ENCODE data around the gene SLC1A5.

SLC1A5 gene

GRCh38 chr19:46755853-46756543, 32.4 kb downstream of the SLC1A5 start:
- ATAC-seq (replicated peaks): no peak
- H3K27me3 Mint-ChIP-seq: no peaks in the 10 kb centered on the region

GRCh38 chr19:46755077-46755852, 33.1 kb downstream of the SLC1A5 start:
- no peak overlapping the region for H3K4me3 Mint-ChIP-seq
- no peak for ATAC-seq (replicated peaks)

More at GRCh38 chr19:46755853-46756543, 32.4 kb downstream of the SLC1A5 start:
- no peaks in the 10 kb centered on the region for H3K9me3 Mint-ChIP-seq
- no peak for DNase-seq
- peak overlapping the region in 1 of 2 donors; percentile 37 for H3K4me3 Mint-ChIP-seq
- H3K36me3 Mint-ChIP-seq (ENCODE audit: insufficient read depth): peaks cover 9% of the 10 kb centered on the region
- no peak overlapping the region for H3K27ac Mint-ChIP-seq
- H3K4me1 Mint-ChIP-seq (ENCODE audit: low read depth in 2 of 2): peaks cover 15 to 17% of the 10 kb centered on the region in 2 donors

GRCh38 chr19:46753420-46754155, 34.8 kb downstream of the SLC1A5 start:
- no peaks in the 10 kb centered on the region for H3K27me3 Mint-ChIP-seq
- no peak overlapping the region for H3K4me3 Mint-ChIP-seq
- DNase-seq (peak; percentile 65 to 73 (median 69)), ATAC-seq (replicated peaks) (peak; percentile 85)
- H3K27ac Mint-ChIP-seq: peak overlapping the region in 1 of 2 donors; percentile 24
- H3K36me3 Mint-ChIP-seq (ENCODE audit: insufficient read depth): peaks cover 9% of the 10 kb centered on the region
- H3K4me1 Mint-ChIP-seq (ENCODE audit: low read depth in 2 of 2): peaks cover 16 to 19% of the 10 kb centered on the region in 2 donors
- no peaks in the 10 kb centered on the region for H3K9me3 Mint-ChIP-seq

More at GRCh38 chr19:46755077-46755852, 33.1 kb downstream of the SLC1A5 start:
- H3K36me3 Mint-ChIP-seq (ENCODE audit: insufficient read depth): peaks cover 9% of the 10 kb centered on the region
- H3K4me1 Mint-ChIP-seq (ENCODE audit: low read depth in 2 of 2): peaks cover 15 to 17% of the 10 kb centered on the region in 2 donors
- H3K27me3 Mint-ChIP-seq: no peaks in the 10 kb centered on the region
- DNase-seq: no peak
- H3K9me3 Mint-ChIP-seq: no peaks in the 10 kb centered on the region
- no peak overlapping the region for H3K27ac Mint-ChIP-seq

GRCh38 chr19:46748325-46749109, 39.9 kb downstream of the SLC1A5 start:
- peak; percentile 12 for ATAC-seq (replicated peaks)
- peaks cover 29% of the 10 kb centered on the region for H3K36me3 Mint-ChIP-seq (ENCODE audit: insufficient read depth)
- peak overlapping the region; percentile 92 to 96 for H3K27ac Mint-ChIP-seq
- peak; percentile 72 to 78 (median 72) for DNase-seq
- peak overlapping the region; percentile 54 to 88 for H3K4me3 Mint-ChIP-seq
- H3K9me3 Mint-ChIP-seq: no peaks in the 10 kb centered on the region
- no peaks in the 10 kb centered on the region for H3K27me3 Mint-ChIP-seq
- H3K4me1 Mint-ChIP-seq (ENCODE audit: low read depth in 2 of 2): peaks cover 26 to 34% of the 10 kb centered on the region in 2 donors

- ATAC-seq (replicated peaks) (peak; percentile 64), DNase-seq (peak; percentile 41 to 50 (median 49))
- H3K27me3 Mint-ChIP-seq: no peaks in the 10 kb centered on the region
- H3K9me3 Mint-ChIP-seq: no peaks in the 10 kb centered on the region
- H3K36me3 Mint-ChIP-seq (ENCODE audit: insufficient read depth): peaks cover 37% of the 10 kb centered on the region
- peaks cover 37 to 45% of the 10 kb centered on the region in 2 donors for H3K4me1 Mint-ChIP-seq (ENCODE audit: low read depth in 2 of 2)
- H3K4me3 Mint-ChIP-seq: peak within 1 kb of the TSS; percentile 90 to 92
- peak within 1 kb of the TSS; percentile 95 to 96 for H3K27ac Mint-ChIP-seq
Measured at GRCh38 chr19:46746281-46747057, 41.9 kb downstream of the SLC1A5 start, which contains the start of gene STRN4. Gene STRN4 (minus strand): TSS chr19:46746450. CDS start chr19:46746430, 20 bp downstream.

- no peak for DNase-seq
- Mint-ChIP-seq H3K36me3 (ENCODE audit: insufficient read depth) (peaks cover 36% of the 10 kb centered on the region), H3K4me3 (peak within 1 kb of the TSS; percentile 90 to 92), H3K27me3 (no peaks in the 10 kb centered on the region), H3K4me1 (ENCODE audit: low read depth in 2 of 2) (peaks cover 40 to 49% of the 10 kb centered on the region in 2 donors), H3K27ac (peak within 1 kb of the TSS; percentile 95 to 96), H3K9me3 (no peaks in the 10 kb centered on the region)
- ATAC-seq (replicated peaks): peak; percentile 38
Measured at GRCh38 chr19:46745521-46746280, 42.7 kb downstream of the SLC1A5 start, which contains the start of gene FKRP. Gene FKRP (plus strand): TSS chr19:46746057. CDS start chr19:46755451, 9,394 bp downstream.

GRCh38 chr19:46745030-46745429, 43.4 kb downstream of the SLC1A5 start:
- H3K4me1 Mint-ChIP-seq (ENCODE audit: low read depth in 2 of 2): peaks cover 47 to 55% of the 10 kb centered on the region in 2 donors
- peaks cover 43% of the 10 kb centered on the region for H3K36me3 Mint-ChIP-seq (ENCODE audit: insufficient read depth)
- H3K27me3 Mint-ChIP-seq: no peaks in the 10 kb centered on the region
- no peak for ATAC-seq (replicated peaks)
- H3K9me3 Mint-ChIP-seq: no peaks in the 10 kb centered on the region
- H3K4me3 Mint-ChIP-seq: peak overlapping the region; percentile 90 to 92
- peak overlapping the region; percentile 87 to 95 for H3K27ac Mint-ChIP-seq
- no peak for DNase-seq

- Mint-ChIP-seq H3K27ac (peak overlapping the region; percentile 87 to 95), H3K4me3 (peak overlapping the region; percentile 90 to 92), H3K27me3 (no peaks in the 10 kb centered on the region), H3K9me3 (no peaks in the 10 kb centered on the region), H3K36me3 (ENCODE audit: insufficient read depth) (peaks cover 49% of the 10 kb centered on the region), H3K4me1 (ENCODE audit: low read depth in 2 of 2) (peaks cover 51 to 62% of the 10 kb centered on the region in 2 donors)
- ATAC-seq (replicated peaks) (no peak), DNase-seq (no peak)
Measured at GRCh38 chr19:46744005-46744691, 44.2 kb downstream of the SLC1A5 start.

- Mint-ChIP-seq H3K27ac (no peak overlapping the region), H3K4me1 (ENCODE audit: low read depth in 2 of 2) (peaks cover 47 to 56% of the 10 kb centered on the region in 2 donors), H3K27me3 (no peaks in the 10 kb centered on the region), H3K36me3 (ENCODE audit: insufficient read depth) (peaks cover 51% of the 10 kb centered on the region), H3K9me3 (no peaks in the 10 kb centered on the region), H3K4me3 (peak overlapping the region in 1 of 2 donors; percentile 3)
- ATAC-seq (replicated peaks) (no peak), DNase-seq (no peak)
Measured at GRCh38 chr19:46742926-46743480, 45.4 kb downstream of the SLC1A5 start.

GRCh38 chr19:46741447-46741846, 46.9 kb downstream of the SLC1A5 start:
- no peak overlapping the region for H3K4me3 Mint-ChIP-seq
- no peak for ATAC-seq (replicated peaks)
- no peaks in the 10 kb centered on the region for H3K9me3 Mint-ChIP-seq
- no peak for DNase-seq
- H3K27ac Mint-ChIP-seq: no peak overlapping the region
- peaks cover 54% of the 10 kb centered on the region for H3K36me3 Mint-ChIP-seq (ENCODE audit: insufficient read depth)
- no peaks in the 10 kb centered on the region for H3K27me3 Mint-ChIP-seq
- H3K4me1 Mint-ChIP-seq (ENCODE audit: low read depth in 2 of 2): peaks cover 41 to 50% of the 10 kb centered on the region in 2 donors

- Mint-ChIP-seq H3K27me3 (no peaks in the 10 kb centered on the region), H3K4me1 (ENCODE audit: low read depth in 2 of 2) (peaks cover 31 to 38% of the 10 kb centered on the region in 2 donors), H3K27ac (no peak overlapping the region), H3K36me3 (ENCODE audit: insufficient read depth) (peaks cover 58% of the 10 kb centered on the region), H3K4me3 (no peak overlapping the region), H3K9me3 (no peaks in the 10 kb centered on the region)
- no peak for ATAC-seq (replicated peaks)
- DNase-seq: no peak
Measured at GRCh38 chr19:46739290-46739771, 49.1 kb downstream of the SLC1A5 start.
